Measurements from ENCODE around the gene CLCN4. TPM values are rescaled to one million over a fixed set of nuclear protein-coding genes. Genes with fewer than 3 reads are reported as not detected.

The CLCN4 gene
- polyA plus RNA-seq, 3 donors, result 0.27 to 1.9 (median 1.3) TPM

DNA sequence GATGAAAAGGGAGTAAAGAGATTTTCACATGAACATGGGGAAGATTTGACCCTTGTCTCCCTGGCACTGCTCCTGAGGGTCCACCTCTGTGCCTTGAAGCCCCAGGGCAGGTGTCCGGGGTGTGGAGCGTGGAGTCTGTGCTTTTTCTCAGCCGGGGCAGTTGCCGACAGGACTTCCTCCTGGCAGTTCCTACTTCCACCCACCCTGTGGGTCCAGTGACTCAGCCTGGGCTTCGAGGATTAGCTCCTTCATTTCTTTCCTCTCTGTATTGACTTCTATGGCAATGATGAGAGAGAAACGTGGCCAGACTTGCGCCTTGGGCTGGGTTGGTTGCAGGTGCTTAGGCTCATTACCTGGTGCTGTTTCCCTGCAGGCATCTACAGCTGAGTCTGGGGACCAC is 35.9 kb upstream of the CLCN4 start:
- peaks cover 0 to 22% (median 10%) of the 10 kb centered on the region in 7 donors for H3K9me3 Mint-ChIP-seq
- peaks cover 47 to 52% of the 10 kb centered on the region in 2 donors for H3K4me1 ChIP-seq (ENCODE audit: control insufficient read depth in 1 of 2, insufficient read depth in 2 of 2, low read length in 2 of 2)
- H3K4me3 ChIP-seq (replicated peaks in 1 of 3; ENCODE audit: low read depth in 2 of 3, low read length in 3 of 3), result peak overlapping the region in 1 of 3 experiments; percentile 39
- H4K20me1 ChIP-seq (ENCODE audit: insufficient read depth, low read length), result no peaks in the 10 kb centered on the region
- H3K9me3 ChIP-seq (replicated peaks in 1 of 2; ENCODE audit: control insufficient read depth in 1 of 2, insufficient read depth in 1 of 2, low read length in 2 of 2), result no peaks in the 10 kb centered on the region
- H3K27ac Mint-ChIP-seq, result peak overlapping the region in 6 of 7 donors; percentile 9 to 89 (median 77)
- peaks cover 0 to 9% of the 10 kb centered on the region in 2 donors for H3K36me3 ChIP-seq (replicated peaks in 1 of 2; ENCODE audit: control insufficient read depth in 1 of 2, insufficient read depth in 2 of 2, low read length in 2 of 2)
- no peak overlapping the region for H3K9ac ChIP-seq (ENCODE audit: insufficient read depth, low read length, poor library complexity, severe bottlenecking)
- H3K4me3 Mint-ChIP-seq, result peak overlapping the region; percentile 54 to 75
- H2AFZ ChIP-seq (ENCODE audit: insufficient read depth, low read depth, low read length, poor library complexity, severe bottlenecking), result no peak overlapping the region
- H3K27me3 ChIP-seq (ENCODE audit: control insufficient read depth in 2 of 2, insufficient read depth in 2 of 2, low read length in 2 of 2), result no peaks in the 10 kb centered on the region
- H3K4me1 Mint-ChIP-seq, result peaks cover 48% of the 10 kb centered on the region
- H3K27me3 Mint-ChIP-seq (ENCODE audit: low read depth in 3 of 3), result peaks cover 0 to 10% (median 2%) of the 10 kb centered on the region in 3 donors
- H3K4me2 ChIP-seq (replicated peaks; ENCODE audit: extremely low read depth, low read length, poor library complexity, severe bottlenecking), result peak overlapping the region; percentile 44
- H3K27ac ChIP-seq (ENCODE audit: low read depth in 1 of 2, low read length in 2 of 2), result peak overlapping the region in 1 of 2 donors; percentile 9
- peak; percentile 41 to 68 (median 67) for DNase-seq
- H3K79me2 ChIP-seq (ENCODE audit: insufficient read depth, low read length), result no peaks in the 10 kb centered on the region
- TF ChIP-seq, protein P1, sequence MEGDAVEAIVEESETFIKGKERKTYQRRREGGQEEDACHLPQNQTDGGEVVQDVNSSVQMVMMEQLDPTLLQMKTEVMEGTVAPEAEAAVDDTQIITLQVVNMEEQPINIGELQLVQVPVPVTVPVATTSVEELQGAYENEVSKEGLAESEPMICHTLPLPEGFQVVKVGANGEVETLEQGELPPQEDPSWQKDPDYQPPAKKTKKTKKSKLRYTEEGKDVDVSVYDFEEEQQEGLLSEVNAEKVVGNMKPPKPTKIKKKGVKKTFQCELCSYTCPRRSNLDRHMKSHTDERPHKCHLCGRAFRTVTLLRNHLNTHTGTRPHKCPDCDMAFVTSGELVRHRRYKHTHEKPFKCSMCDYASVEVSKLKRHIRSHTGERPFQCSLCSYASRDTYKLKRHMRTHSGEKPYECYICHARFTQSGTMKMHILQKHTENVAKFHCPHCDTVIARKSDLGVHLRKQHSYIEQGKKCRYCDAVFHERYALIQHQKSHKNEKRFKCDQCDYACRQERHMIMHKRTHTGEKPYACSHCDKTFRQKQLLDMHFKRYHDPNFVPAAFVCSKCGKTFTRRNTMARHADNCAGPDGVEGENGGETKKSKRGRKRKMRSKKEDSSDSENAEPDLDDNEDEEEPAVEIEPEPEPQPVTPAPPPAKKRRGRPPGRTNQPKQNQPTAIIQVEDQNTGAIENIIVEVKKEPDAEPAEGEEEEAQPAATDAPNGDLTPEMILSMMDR (IDR thresholded peaks at IDR 0.05), result no peak
- peaks cover 23 to 32% of the 10 kb centered on the region in 2 donors for H3K36me3 Mint-ChIP-seq
- intact Hi-C loops (cut with micrococcal nuclease), result no loop called here
- no CpG with 5 or more reads among the region's 7 CpGs for WGBS (ENCODE audit: insufficient coverage)

- H3K9me3 Mint-ChIP-seq, result peaks cover 0 to 26% (median 10%) of the 10 kb centered on the region in 7 donors
- Histone ChIP-seq H3K4me2 (replicated peaks; ENCODE audit: extremely low read depth, low read length, poor library complexity, severe bottlenecking) (peak overlapping the region; percentile 44), H2AFZ (ENCODE audit: insufficient read depth, low read depth, low read length, poor library complexity, severe bottlenecking) (no peak overlapping the region), H3K4me3 (replicated peaks in 1 of 3; ENCODE audit: low read depth in 2 of 3, low read length in 3 of 3) (peak overlapping the region in 1 of 3 experiments; percentile 39), H4K20me1 (ENCODE audit: insufficient read depth, low read length) (no peaks in the 10 kb centered on the region), H3K9me3 (replicated peaks in 1 of 2; ENCODE audit: control insufficient read depth in 1 of 2, insufficient read depth in 1 of 2, low read length in 2 of 2) (no peaks in the 10 kb centered on the region), H3K4me1 (ENCODE audit: control insufficient read depth in 1 of 2, insufficient read depth in 2 of 2, low read length in 2 of 2) (peaks cover 47 to 52% of the 10 kb centered on the region in 2 donors), H3K27me3 (ENCODE audit: control insufficient read depth in 2 of 2, insufficient read depth in 2 of 2, low read length in 2 of 2) (no peaks in the 10 kb centered on the region), H3K79me2 (ENCODE audit: insufficient read depth, low read length) (no peaks in the 10 kb centered on the region), H3K36me3 (replicated peaks in 1 of 2; ENCODE audit: control insufficient read depth in 1 of 2, insufficient read depth in 2 of 2, low read length in 2 of 2) (peaks cover 0 to 2% of the 10 kb centered on the region in 2 donors), H3K27ac (ENCODE audit: low read depth in 1 of 2, low read length in 2 of 2) (no peak overlapping the region), H3K9ac (ENCODE audit: insufficient read depth, low read length, poor library complexity, severe bottlenecking) (no peak overlapping the region)
- H3K36me3 Mint-ChIP-seq, result peaks cover 22 to 34% of the 10 kb centered on the region in 2 donors
- TF ChIP-seq, protein P1 (IDR thresholded peaks at IDR 0.05), result no peak
- H3K27me3 Mint-ChIP-seq (ENCODE audit: low read depth in 3 of 3), result peaks cover under 1 to 10% (median 2%) of the 10 kb centered on the region in 3 donors
- peak overlapping the region; percentile 27 to 71 for H3K4me3 Mint-ChIP-seq
- H3K27ac Mint-ChIP-seq, result peak overlapping the region in 1 of 7 donors; percentile 46
- peaks cover 48% of the 10 kb centered on the region for H3K4me1 Mint-ChIP-seq
- peak in 2 of 3 donors; percentile 28 to 34 for DNase-seq
- intact Hi-C loops (cut with micrococcal nuclease), result no loop called here
- 0% methylated on average over 4 of the region's 9 CpGs for WGBS (ENCODE audit: insufficient coverage)
Observed at GRCh38 chrX:10121787-10122186, 35.0 kb upstream of the CLCN4 start.
